ENCODE results near the gene PAX1. TPM values are rescaled to one million over a fixed set of nuclear protein-coding genes. Genes with fewer than 3 reads are reported as not detected.

PAX1 gene
- total and polyA plus RNA-seq, 2 experiments from 2014 or later: 0.14 TPM; not detected in 1

DNA sequence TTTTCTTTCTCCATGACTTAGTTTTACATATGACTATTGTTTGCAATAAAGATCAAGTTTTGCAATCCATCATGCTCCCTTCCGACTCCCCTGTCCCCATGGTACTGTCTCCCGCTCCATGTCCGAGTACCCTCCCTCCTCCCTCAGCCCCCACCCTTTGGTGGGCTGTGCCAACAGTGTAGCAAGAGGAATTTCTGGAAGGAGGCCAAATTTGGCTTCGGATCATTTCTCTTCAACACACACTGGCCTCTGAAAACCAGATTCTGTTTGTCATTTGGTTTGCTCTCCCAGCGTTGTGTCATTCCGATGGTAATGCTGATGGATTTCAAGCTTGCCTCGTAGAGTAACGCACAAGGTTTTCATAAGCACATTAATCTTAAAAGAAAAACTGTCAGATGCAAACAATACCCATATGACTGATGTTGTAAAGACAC, 22.9 kb upstream of the PAX1 start:
- no peaks in the 10 kb centered on the region for H3K79me2 ChIP-seq (replicated peaks; ENCODE audit: insufficient read depth)
- H3K27me3 ChIP-seq (ENCODE audit: insufficient read depth): no peaks in the 10 kb centered on the region
- H3K36me3 ChIP-seq (ENCODE audit: insufficient read depth): no peaks in the 10 kb centered on the region
- no peaks in the 10 kb centered on the region for H3F3A ChIP-seq (replicated peaks; ENCODE audit: low read depth)
- ATAC-seq (no peak), DNase-seq (ENCODE audit: low spot score) (no peak)
- H3K27ac Mint-ChIP-seq: no peak overlapping the region
- H3K36me3 Mint-ChIP-seq (ENCODE audit: low read depth): no peaks in the 10 kb centered on the region
- TF ChIP-seq ZNF331 (CRISPR knock-in tag; IDR thresholded peaks at IDR 0.05; ENCODE audit: low read depth) (no peak), ZNF114 (CRISPR knock-in tag; IDR thresholded peaks at IDR 0.05) (no peak), POLR2AphosphoS5 (IDR thresholded peaks at IDR 0.05; ENCODE audit: low read depth) (no peak), JUNB (IDR thresholded peaks at IDR 0.05; ENCODE audit: unreplicated experiment) (no peak), CREB1 (CRISPR knock-in tag; IDR thresholded peaks at IDR 0.05; ENCODE audit: low read depth) (no peak), EZH2 (IDR thresholded peaks at IDR 0.05; ENCODE audit: low read depth, unreplicated experiment) (no peak), NANOG (IDR thresholded peaks at IDR 0.05; ENCODE audit: borderline replicate concordance) (no peak), STAT1 (IDR thresholded peaks at IDR 0.05; ENCODE audit: unreplicated experiment) (no peak), EZH2phosphoT487 (IDR thresholded peaks at IDR 0.05; ENCODE audit: unreplicated experiment) (no peak)
- TF ChIP-seq, protein P1, sequence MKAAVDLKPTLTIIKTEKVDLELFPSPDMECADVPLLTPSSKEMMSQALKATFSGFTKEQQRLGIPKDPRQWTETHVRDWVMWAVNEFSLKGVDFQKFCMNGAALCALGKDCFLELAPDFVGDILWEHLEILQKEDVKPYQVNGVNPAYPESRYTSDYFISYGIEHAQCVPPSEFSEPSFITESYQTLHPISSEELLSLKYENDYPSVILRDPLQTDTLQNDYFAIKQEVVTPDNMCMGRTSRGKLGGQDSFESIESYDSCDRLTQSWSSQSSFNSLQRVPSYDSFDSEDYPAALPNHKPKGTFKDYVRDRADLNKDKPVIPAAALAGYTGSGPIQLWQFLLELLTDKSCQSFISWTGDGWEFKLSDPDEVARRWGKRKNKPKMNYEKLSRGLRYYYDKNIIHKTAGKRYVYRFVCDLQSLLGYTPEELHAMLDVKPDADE (IDR thresholded peaks at IDR 0.05): no peak
- TF ChIP-seq, protein P2, sequence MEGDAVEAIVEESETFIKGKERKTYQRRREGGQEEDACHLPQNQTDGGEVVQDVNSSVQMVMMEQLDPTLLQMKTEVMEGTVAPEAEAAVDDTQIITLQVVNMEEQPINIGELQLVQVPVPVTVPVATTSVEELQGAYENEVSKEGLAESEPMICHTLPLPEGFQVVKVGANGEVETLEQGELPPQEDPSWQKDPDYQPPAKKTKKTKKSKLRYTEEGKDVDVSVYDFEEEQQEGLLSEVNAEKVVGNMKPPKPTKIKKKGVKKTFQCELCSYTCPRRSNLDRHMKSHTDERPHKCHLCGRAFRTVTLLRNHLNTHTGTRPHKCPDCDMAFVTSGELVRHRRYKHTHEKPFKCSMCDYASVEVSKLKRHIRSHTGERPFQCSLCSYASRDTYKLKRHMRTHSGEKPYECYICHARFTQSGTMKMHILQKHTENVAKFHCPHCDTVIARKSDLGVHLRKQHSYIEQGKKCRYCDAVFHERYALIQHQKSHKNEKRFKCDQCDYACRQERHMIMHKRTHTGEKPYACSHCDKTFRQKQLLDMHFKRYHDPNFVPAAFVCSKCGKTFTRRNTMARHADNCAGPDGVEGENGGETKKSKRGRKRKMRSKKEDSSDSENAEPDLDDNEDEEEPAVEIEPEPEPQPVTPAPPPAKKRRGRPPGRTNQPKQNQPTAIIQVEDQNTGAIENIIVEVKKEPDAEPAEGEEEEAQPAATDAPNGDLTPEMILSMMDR (conservative IDR thresholded peaks at IDR 0.05; ENCODE audit: low read depth in 2 of 2): no peak
- TF ChIP-seq, protein P3, sequence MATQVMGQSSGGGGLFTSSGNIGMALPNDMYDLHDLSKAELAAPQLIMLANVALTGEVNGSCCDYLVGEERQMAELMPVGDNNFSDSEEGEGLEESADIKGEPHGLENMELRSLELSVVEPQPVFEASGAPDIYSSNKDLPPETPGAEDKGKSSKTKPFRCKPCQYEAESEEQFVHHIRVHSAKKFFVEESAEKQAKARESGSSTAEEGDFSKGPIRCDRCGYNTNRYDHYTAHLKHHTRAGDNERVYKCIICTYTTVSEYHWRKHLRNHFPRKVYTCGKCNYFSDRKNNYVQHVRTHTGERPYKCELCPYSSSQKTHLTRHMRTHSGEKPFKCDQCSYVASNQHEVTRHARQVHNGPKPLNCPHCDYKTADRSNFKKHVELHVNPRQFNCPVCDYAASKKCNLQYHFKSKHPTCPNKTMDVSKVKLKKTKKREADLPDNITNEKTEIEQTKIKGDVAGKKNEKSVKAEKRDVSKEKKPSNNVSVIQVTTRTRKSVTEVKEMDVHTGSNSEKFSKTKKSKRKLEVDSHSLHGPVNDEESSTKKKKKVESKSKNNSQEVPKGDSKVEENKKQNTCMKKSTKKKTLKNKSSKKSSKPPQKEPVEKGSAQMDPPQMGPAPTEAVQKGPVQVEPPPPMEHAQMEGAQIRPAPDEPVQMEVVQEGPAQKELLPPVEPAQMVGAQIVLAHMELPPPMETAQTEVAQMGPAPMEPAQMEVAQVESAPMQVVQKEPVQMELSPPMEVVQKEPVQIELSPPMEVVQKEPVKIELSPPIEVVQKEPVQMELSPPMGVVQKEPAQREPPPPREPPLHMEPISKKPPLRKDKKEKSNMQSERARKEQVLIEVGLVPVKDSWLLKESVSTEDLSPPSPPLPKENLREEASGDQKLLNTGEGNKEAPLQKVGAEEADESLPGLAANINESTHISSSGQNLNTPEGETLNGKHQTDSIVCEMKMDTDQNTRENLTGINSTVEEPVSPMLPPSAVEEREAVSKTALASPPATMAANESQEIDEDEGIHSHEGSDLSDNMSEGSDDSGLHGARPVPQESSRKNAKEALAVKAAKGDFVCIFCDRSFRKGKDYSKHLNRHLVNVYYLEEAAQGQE (IDR thresholded peaks at IDR 0.05; ENCODE audit: unreplicated experiment): no peak
- TF ChIP-seq, protein P4, sequence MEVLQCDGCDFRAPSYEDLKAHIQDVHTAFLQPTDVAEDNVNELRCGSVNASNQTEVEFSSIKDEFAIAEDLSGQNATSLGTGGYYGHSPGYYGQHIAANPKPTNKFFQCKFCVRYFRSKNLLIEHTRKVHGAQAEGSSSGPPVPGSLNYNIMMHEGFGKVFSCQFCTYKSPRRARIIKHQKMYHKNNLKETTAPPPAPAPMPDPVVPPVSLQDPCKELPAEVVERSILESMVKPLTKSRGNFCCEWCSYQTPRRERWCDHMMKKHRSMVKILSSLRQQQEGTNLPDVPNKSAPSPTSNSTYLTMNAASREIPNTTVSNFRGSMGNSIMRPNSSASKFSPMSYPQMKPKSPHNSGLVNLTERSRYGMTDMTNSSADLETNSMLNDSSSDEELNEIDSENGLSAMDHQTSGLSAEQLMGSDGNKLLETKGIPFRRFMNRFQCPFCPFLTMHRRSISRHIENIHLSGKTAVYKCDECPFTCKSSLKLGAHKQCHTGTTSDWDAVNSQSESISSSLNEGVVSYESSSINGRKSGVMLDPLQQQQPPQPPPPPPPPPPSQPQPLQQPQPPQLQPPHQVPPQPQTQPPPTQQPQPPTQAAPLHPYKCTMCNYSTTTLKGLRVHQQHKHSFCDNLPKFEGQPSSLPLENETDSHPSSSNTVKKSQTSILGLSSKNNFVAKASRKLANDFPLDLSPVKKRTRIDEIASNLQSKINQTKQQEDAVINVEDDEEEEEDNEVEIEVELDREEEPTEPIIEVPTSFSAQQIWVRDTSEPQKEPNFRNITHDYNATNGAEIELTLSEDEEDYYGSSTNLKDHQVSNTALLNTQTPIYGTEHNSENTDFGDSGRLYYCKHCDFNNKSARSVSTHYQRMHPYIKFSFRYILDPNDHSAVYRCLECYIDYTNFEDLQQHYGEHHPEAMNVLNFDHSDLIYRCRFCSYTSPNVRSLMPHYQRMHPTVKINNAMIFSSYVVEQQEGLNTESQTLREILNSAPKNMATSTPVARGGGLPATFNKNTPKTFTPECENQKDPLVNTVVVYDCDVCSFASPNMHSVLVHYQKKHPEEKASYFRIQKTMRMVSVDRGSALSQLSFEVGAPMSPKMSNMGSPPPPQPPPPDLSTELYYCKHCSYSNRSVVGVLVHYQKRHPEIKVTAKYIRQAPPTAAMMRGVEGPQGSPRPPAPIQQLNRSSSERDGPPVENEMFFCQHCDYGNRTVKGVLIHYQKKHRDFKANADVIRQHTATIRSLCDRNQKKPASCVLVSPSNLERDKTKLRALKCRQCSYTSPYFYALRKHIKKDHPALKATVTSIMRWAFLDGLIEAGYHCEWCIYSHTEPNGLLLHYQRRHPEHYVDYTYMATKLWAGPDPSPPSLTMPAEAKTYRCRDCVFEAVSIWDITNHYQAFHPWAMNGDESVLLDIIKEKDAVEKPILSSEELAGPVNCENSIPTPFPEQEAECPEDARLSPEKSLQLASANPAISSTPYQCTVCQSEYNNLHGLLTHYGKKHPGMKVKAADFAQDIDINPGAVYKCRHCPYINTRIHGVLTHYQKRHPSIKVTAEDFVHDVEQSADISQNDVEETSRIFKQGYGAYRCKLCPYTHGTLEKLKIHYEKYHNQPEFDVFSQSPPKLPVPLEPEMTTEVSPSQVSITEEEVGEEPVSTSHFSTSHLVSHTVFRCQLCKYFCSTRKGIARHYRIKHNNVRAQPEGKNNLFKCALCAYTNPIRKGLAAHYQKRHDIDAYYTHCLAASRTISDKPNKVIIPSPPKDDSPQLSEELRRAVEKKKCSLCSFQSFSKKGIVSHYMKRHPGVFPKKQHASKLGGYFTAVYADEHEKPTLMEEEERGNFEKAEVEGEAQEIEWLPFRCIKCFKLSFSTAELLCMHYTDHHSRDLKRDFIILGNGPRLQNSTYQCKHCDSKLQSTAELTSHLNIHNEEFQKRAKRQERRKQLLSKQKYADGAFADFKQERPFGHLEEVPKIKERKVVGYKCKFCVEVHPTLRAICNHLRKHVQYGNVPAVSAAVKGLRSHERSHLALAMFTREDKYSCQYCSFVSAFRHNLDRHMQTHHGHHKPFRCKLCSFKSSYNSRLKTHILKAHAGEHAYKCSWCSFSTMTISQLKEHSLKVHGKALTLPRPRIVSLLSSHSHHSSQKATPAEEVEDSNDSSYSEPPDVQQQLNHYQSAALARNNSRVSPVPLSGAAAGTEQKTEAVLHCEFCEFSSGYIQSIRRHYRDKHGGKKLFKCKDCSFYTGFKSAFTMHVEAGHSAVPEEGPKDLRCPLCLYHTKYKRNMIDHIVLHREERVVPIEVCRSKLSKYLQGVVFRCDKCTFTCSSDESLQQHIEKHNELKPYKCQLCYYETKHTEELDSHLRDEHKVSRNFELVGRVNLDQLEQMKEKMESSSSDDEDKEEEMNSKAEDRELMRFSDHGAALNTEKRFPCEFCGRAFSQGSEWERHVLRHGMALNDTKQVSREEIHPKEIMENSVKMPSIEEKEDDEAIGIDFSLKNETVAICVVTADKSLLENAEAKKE (CRISPR knock-in tag; IDR thresholded peaks at IDR 0.05): no peak
- no peak overlapping the region for H3K4me3 ChIP-seq
- H3K4me1 ChIP-seq (ENCODE audit: insufficient read depth): no peaks in the 10 kb centered on the region
- H4K20me1 ChIP-seq (replicated peaks; ENCODE audit: insufficient read depth): no peaks in the 10 kb centered on the region
- H3K9me3 Mint-ChIP-seq: no peaks in the 10 kb centered on the region
- H3K27me3 Mint-ChIP-seq (ENCODE audit: insufficient read depth, low read depth, poor library complexity): peaks cover 2% of the 10 kb centered on the region
- no peak overlapping the region for H3K4me3 Mint-ChIP-seq
- H3K4me1 Mint-ChIP-seq: no peaks in the 10 kb centered on the region
- no peak overlapping the region for H3K4me2 ChIP-seq
- H3K9me2 ChIP-seq (ENCODE audit: insufficient read depth): no peaks in the 10 kb centered on the region
- H2AFZ ChIP-seq: no peak overlapping the region
- H3K27ac ChIP-seq (ENCODE audit: low read depth): no peak overlapping the region

Measured in GM23338 (cell line).